DOHH2 (cell line): ENCODE measurements around the gene FAXC.

Experiments used
- EZH2phosphoT487 ChIP-seq: fragments of 200-600 bp; sonication (generic); IDR thresholded peaks from 2 replicates; pipeline ENCODE4 v1.6.1; 2017; ENCODE audit warnings: borderline replicate concordance, mild to moderate bottlenecking, antibody characterized with exemption, low read length, moderate library complexity, mixed read lengths
- TF ChIP-seq, protein P1 (sequence below): fragments of 200-600 bp; sonication (generic); IDR thresholded peaks from one replicate; pipeline ENCODE4 v1.5.1; 2014; ENCODE audit warnings: antibody characterized with exemption, mild to moderate bottlenecking, low read depth, low read length; ENCODE audit not compliant: poor library complexity, severe bottlenecking

DNA sequence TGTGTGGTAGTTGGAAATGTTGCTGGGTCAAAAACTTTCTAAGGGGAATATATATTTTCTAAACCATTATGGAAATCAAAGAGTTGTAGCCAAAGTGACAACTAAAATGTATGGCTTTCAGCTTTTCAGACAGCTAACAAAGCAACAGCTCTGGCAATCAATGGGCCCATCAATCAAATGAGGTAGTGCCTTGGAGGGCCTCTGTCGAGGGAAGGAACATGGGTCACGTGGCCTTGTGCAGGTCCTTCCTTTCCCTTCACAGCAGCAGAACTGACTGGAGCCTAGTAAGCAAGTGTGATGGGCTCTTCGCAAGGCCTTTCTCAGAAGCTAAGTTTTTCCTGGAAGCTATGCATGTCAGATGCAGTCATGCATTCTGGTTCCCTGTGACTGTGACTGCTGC is 17.9 kb downstream of the FAXC start:
- TF ChIP-seq, protein P1, sequence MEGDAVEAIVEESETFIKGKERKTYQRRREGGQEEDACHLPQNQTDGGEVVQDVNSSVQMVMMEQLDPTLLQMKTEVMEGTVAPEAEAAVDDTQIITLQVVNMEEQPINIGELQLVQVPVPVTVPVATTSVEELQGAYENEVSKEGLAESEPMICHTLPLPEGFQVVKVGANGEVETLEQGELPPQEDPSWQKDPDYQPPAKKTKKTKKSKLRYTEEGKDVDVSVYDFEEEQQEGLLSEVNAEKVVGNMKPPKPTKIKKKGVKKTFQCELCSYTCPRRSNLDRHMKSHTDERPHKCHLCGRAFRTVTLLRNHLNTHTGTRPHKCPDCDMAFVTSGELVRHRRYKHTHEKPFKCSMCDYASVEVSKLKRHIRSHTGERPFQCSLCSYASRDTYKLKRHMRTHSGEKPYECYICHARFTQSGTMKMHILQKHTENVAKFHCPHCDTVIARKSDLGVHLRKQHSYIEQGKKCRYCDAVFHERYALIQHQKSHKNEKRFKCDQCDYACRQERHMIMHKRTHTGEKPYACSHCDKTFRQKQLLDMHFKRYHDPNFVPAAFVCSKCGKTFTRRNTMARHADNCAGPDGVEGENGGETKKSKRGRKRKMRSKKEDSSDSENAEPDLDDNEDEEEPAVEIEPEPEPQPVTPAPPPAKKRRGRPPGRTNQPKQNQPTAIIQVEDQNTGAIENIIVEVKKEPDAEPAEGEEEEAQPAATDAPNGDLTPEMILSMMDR, result no peak
- TF ChIP-seq EZH2phosphoT487, result no peak
